ENCODE measurements around the gene FERMT3.
"Not testable (repeated sequence)": the region's sequence is repeated elsewhere in the genome, so short reads cannot be mapped to it uniquely, and the experiment has no call there.

FERMT3 gene

GRCh38 chr11:64206457-64207255, at the start of gene FERMT3:
TSS of gene FERMT3 (plus strand) at chr11:64206721. CDS start at chr11:64207365, 644 bp downstream.
- DNase-seq, result peak; percentile 89

- no peak for DNase-seq
Measured at GRCh38 chr11:64157631-64158394, 48.7 kb upstream of the FERMT3 start.

GRCh38 chr11:64161037-64161436, 45.5 kb upstream of the FERMT3 start:
- DNase-seq, result no peak

- not testable (repeated sequence) for DNase-seq
Measured at GRCh38 chr11:64162769-64163168, 43.8 kb upstream of the FERMT3 start.

GRCh38 chr11:64163951-64164350, 42.6 kb upstream of the FERMT3 start:
- no peak for DNase-seq

- no peak for DNase-seq
Measured at GRCh38 chr11:64164392-64165312, 41.9 kb upstream of the FERMT3 start.

- no peak for DNase-seq
Measured at GRCh38 chr11:64165481-64165841, 41.1 kb upstream of the FERMT3 start.

- DNase-seq, result peak; percentile 93
Measured at GRCh38 chr11:64165842-64166635, 40.5 kb upstream of the FERMT3 start, which contains the start of gene MACROD1. TSS of gene MACROD1 (minus strand) at chr11:64166113. CDS start at chr11:64165994, 119 bp downstream.

GRCh38 chr11:64170419-64170818, 36.1 kb upstream of the FERMT3 start:
- no peak for DNase-seq

- peak; percentile 62 for DNase-seq
Measured at GRCh38 chr11:64173616-64174355, 32.7 kb upstream of the FERMT3 start.

GRCh38 chr11:64176751-64177150, 29.8 kb upstream of the FERMT3 start:
- DNase-seq, result no peak

- DNase-seq, result no peak
Measured at GRCh38 chr11:64178203-64178602, 28.3 kb upstream of the FERMT3 start.

GRCh38 chr11:64178951-64179639, 27.4 kb upstream of the FERMT3 start:
- no peak for DNase-seq

- DNase-seq, result no peak
Measured at GRCh38 chr11:64180891-64181290, 25.6 kb upstream of the FERMT3 start.

- DNase-seq, result peak; percentile 68
Measured at GRCh38 chr11:64181506-64182411, 24.8 kb upstream of the FERMT3 start.

- no peak for DNase-seq
Measured at GRCh38 chr11:64183890-64184289, 22.6 kb upstream of the FERMT3 start.

- DNase-seq, result no peak
Measured at GRCh38 chr11:64185175-64185692, 21.3 kb upstream of the FERMT3 start.

GRCh38 chr11:64185693-64186491, 20.6 kb upstream of the FERMT3 start, which contains the start of gene STIP1:
TSS of gene STIP1 (plus strand) at chr11:64186171. CDS start at chr11:64186262, 91 bp downstream.
- DNase-seq, result peak; percentile 100
